Heart left ventricle (tissue), 16 donors: ENCODE data around the gene HTR3C. TPM values are rescaled to one million over a fixed set of nuclear protein-coding genes. Genes with fewer than 3 reads are reported as not detected.
"Not testable (repeated sequence)": the region's sequence is repeated elsewhere in the genome, so short reads cannot be mapped to it uniquely, and the experiment has no call there.

Experiments used
- ATAC-seq, 4 donors: fragments of 200-7000 bp; cut with Tn5 transposase; one replicate each; pipeline ENCODE4 v1.9.1; 2020 to 2022; ENCODE audit warnings: moderate library complexity in 4 of 4, mild to moderate bottlenecking in 3 of 4, moderate number of reproducible peaks in 1 of 4
- DNase-seq, 5 donors: peaks; one replicate each; pipeline ENCODE4 v3.0.0-alpha.2; 2020
- H3K27ac ChIP-seq, 12 donors: fragments of 200-600 bp; sonication (generic) in 4 of 12; one replicate each; pipeline versions ENCODE4 v1.5.0 to v1.8.0; 2016 to 2022; ENCODE audit warnings: mild to moderate bottlenecking in 2 of 12
- H3K27me3 ChIP-seq, 9 donors: fragments of 200-600 bp; sonication (generic) in 2 of 9; one replicate each; pipeline versions ENCODE4 v1.5.1 to v1.8.0; 2016 to 2022; ENCODE audit warnings: mild to moderate bottlenecking in 3 of 9
- H3K36me3 ChIP-seq, 9 donors: fragments of 200-600 bp; sonication (generic) in 2 of 9; one replicate each; pipeline versions ENCODE4 v1.5.0 to v1.8.0; 2018 to 2022; ENCODE audit warnings: mild to moderate bottlenecking in 2 of 9
- H3K4me1 ChIP-seq, 12 donors: fragments of 200-600 bp; sonication (generic) in 4 of 12; one replicate each; pipeline versions ENCODE4 v1.5.0 to v1.8.0; 2016 to 2022; ENCODE audit warnings: mild to moderate bottlenecking in 3 of 12
- H3K4me3 ChIP-seq, 12 donors: fragments of 200-600 bp; sonication (generic) in 4 of 12; one replicate each; pipeline versions ENCODE4 v1.5.0 to v1.8.0; 2017 to 2022; ENCODE audit warnings: mild to moderate bottlenecking in 9 of 12, moderate library complexity in 4 of 12
- H3K9me3 ChIP-seq, 12 donors: fragments of 200-600 bp; sonication (generic) in 4 of 12; one replicate each; pipeline versions ENCODE4 v1.5.0 to v1.8.0; 2016 to 2022; ENCODE audit warnings: mild to moderate bottlenecking in 1 of 12
- CTCF ChIP-seq, 12 donors: fragments of 200-600 bp; sonication (generic) in 4 of 12; IDR thresholded peaks; one replicate each; pipeline versions ENCODE4 v1.5.0 to v1.8.0; 2018 to 2022; ENCODE audit warnings: antibody characterized with exemption in 12 of 12, mild to moderate bottlenecking in 5 of 12
- POLR2A ChIP-seq, 2 donors: fragments of 450-650 bp; IDR thresholded peaks; one replicate each; pipeline ENCODE4 v1.6.1; 2017; ENCODE audit warnings: antibody characterized with exemption in 2 of 2, mild to moderate bottlenecking in 2 of 2, moderate library complexity in 2 of 2
- WGBS, 4 donors: extraction: QIAGEN DNeasy Blood & Tissue Kit in 2 of 4; methylation state at CpG; one replicate each; pipeline versions ENCODE4 v1.1.5 to v1.1.7; 2013 to 2018; 5-methylcytosine and 5-hydroxymethylcytosine counted together
- intact Hi-C, 10 donors: fragments of 100-400 bp; cut with DNase I; formaldehyde crosslinking; loops; one replicate each; pipeline versions ENCODE4 v1.11.1 to v1.14.2; 2022
- polyA plus RNA-seq, 2 donors: library from polyadenylated mRNA; stranded (reverse); fragments of 200-250 nt; gene quantifications; one replicate each; pipeline ENCODE4 v1.2.3, GENCODE V29; 2013
- total RNA-seq, 9 donors: library from RNA; depleted of rRNA in 2 of 9; stranded (reverse); fragments of >200 nt in 2 of 9; fragmentation: NEBNext Ultra II Directional in 3 of 9; extraction: Animal tissue kit (Norgen Biotek cat#: 25700) in 3 of 9; gene quantifications; one replicate each; pipeline versions ENCODE4 v1.1.0 to v1.2.4, GENCODE V29; 2016 to 2023
- donor health status: ischemic (EF 13 %, LVEDD 7.1; RV severe dilation, severe dysfunction).
- donor health status: healthy with polysubstance abuse.
- donor health status: DM: no; HTN: yes; CAD: no.
- donor health status: DM: no; HTN: no; CAD: no.
- donor health status: ischemic (EF 25% LVEDD 6.9; RV normal size, moderate dysfunction).
- donor health status: ischemic (EF 25% LVEDD 5.7; RV mildly dilated, moderate dysfunction).
- donor health status: healthy.
- donor health status: DM: yes; HTN: yes; CAD: no.
- donor health status: ischemic (EF 35%, LVEDD 5.7; RV mildly dilated, moderate dysfunction).
- donor health status: nonischemic (EF 11% LVEDD 7.7; RV severe dilation, severe dysfunction).
- donor health status: DM: yes; HTN: yes; CAD: no.
- donor health status: PGD.
- donor health status: ischemic (EF 29% LVEDD 5.4; RV normal size, mild dysfunction).
- donor health status: nonischemic (EF 23%, LVEDD 6.1; RV moderate dilation, normal function).

The HTR3C gene
- total and polyA plus RNA-seq, 11 donors = not detected

- ATAC-seq (no peak), DNase-seq (no peak)
- H3K27ac ChIP-seq = no peak within 1 kb of the TSS
- H3K27me3 ChIP-seq = no peaks in the 10 kb centered on the region
- no peaks in the 10 kb centered on the region for H3K4me1 ChIP-seq
- intact Hi-C loops = no loop called here
- no peak for TF ChIP-seq POLR2A (IDR thresholded peaks at IDR 0.05)
- no peak for TF ChIP-seq CTCF (IDR thresholded peaks at IDR 0.05)
- 63 to 76% (median 70%) methylated on average over 4 of the region's 4 CpGs for WGBS, 4 donors
- H3K4me3 ChIP-seq = no peak within 1 kb of the TSS
- H3K9me3 ChIP-seq = no peaks in the 10 kb centered on the region
- no peaks in the 10 kb centered on the region for H3K36me3 ChIP-seq
Observed at GRCh38 chr3:184031187-184031792, 21.6 kb upstream of the HTR3C start, which contains the start of gene HTR3D. HTR3D (plus strand) TSS chr3:184031742; CDS start chr3:184031742, 0 bp downstream.

- Histone ChIP-seq H3K27me3 (no peaks in the 10 kb centered on the region), H3K4me3 (no peak overlapping the region), H3K36me3 (no peaks in the 10 kb centered on the region), H3K27ac (no peak overlapping the region), H3K9me3 (no peaks in the 10 kb centered on the region), H3K4me1 (no peaks in the 10 kb centered on the region)
- TF ChIP-seq POLR2A (IDR thresholded peaks at IDR 0.05) = no peak
- ATAC-seq (no peak), DNase-seq (no peak)
- WGBS, 4 donors = 59 to 74% (median 69%) methylated on average over 7 of the region's 7 CpGs
- intact Hi-C loops = no loop called here
Observed at GRCh38 chr3:184037816-184038215, 15.0 kb upstream of the HTR3C start.

GRCh38 chr3:184038307-184038706 lies 14.5 kb upstream of the HTR3C start:
- H3K4me3 ChIP-seq, DNase-seq, H3K27me3 ChIP-seq, ATAC-seq, H3K36me3 ChIP-seq, H3K4me1 ChIP-seq, intact Hi-C loops, H3K9me3 ChIP-seq, H3K27ac ChIP-seq: not testable (repeated sequence)
- 78 to 84% (median 79%) methylated on average over 7 to 9 of the region's 9 CpGs for WGBS, 4 donors

- WGBS, 4 donors = 81 to 83% (median 81%) methylated on average over 5 of the region's 5 CpGs
- H3K4me1 ChIP-seq = no peaks in the 10 kb centered on the region
- no peak for ATAC-seq
- H3K36me3 ChIP-seq = no peaks in the 10 kb centered on the region
- H3K27me3 ChIP-seq = no peaks in the 10 kb centered on the region
- no peaks in the 10 kb centered on the region for H3K9me3 ChIP-seq
- intact Hi-C loops = no loop called here
- no peak overlapping the region for H3K4me3 ChIP-seq
- no peak for DNase-seq
- H3K27ac ChIP-seq = no peak overlapping the region
- TF ChIP-seq POLR2A (IDR thresholded peaks at IDR 0.05) (no peak), CTCF (IDR thresholded peaks at IDR 0.05) (no peak)
Observed at GRCh38 chr3:184039414-184039813, 13.4 kb upstream of the HTR3C start.

- ATAC-seq (no peak), DNase-seq (no peak)
- 28 to 38% (median 36%) methylated on average over 3 of the region's 3 CpGs for WGBS, 4 donors
- intact Hi-C loops = loop anchor here in 1 of 10 donors (10.0 kb wide), 1 partner anchor 225 kb away; the partner anchor contains the start of gene CAMK2N2
- Histone ChIP-seq H3K9me3 (no peaks in the 10 kb centered on the region), H3K4me1 (no peaks in the 10 kb centered on the region), H3K36me3 (no peaks in the 10 kb centered on the region), H3K27ac (no peak overlapping the region), H3K27me3 (no peaks in the 10 kb centered on the region), H3K4me3 (no peak overlapping the region)
- no peak for TF ChIP-seq POLR2A (IDR thresholded peaks at IDR 0.05)
- TF ChIP-seq CTCF (IDR thresholded peaks at IDR 0.05) = peak in 9 of 12 donors; percentile 7 to 34 (median 21)
Observed at GRCh38 chr3:184040010-184040409, 12.8 kb upstream of the HTR3C start.
